Hematopoietic multipotent progenitor cell treated with erythropoietin and hydrocortisone succinate and interleukin-3 and kit ligand, for 17 days (in vitro differentiated cells): ENCODE results near the gene CBFB.
A peak's percentile ranks its signal among the peaks of the same experiment; 100 is the strongest.
"Not testable (repeated sequence)": the region's sequence is repeated elsewhere in the genome, so short reads cannot be mapped to it uniquely, and the experiment has no call there.

ENCODE experiments used
- DNase-seq: peaks from one replicate; pipeline ENCODE4 v3.0.0-alpha.2; 2015; ENCODE audit warnings: low spot score

Gene CBFB

GRCh38 chr16:67098599-67098998 is 69.7 kb downstream of the CBFB start:
- DNase-seq = no peak

DNA sequence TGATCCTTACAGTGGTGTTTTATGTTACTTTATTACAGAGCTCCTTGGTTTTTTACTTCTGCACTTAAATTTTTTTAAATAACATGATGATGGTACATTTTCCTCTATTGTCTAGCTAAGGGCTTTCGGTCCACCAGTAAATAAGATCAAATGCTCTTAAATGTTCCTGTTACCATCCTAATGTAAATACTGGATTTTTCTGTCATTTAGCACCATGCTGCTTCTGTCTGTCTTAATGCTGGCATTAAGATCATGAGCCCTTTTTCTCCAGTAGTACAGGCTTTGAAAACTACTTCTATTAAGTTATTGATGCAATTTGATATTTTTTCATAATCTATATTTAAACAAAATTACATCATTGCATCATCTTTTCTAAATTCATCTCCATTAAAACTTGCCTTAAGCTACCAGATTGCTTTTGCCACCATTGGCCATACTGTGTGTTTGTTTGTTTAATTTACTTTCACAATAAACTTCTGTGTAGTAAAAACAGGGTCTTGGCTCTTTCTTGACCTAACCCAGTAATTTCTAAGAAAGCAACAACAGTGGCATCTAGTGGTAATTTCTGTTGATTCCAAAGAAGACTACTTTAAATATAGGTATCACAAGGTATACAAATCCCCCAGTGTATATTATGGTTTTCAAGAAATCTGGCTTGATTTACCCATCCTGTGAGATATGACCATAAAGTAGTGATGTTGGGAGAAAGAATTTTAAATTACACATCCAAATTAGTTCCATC is 71.8 kb downstream of the CBFB start:
- no peak for DNase-seq

DNA sequence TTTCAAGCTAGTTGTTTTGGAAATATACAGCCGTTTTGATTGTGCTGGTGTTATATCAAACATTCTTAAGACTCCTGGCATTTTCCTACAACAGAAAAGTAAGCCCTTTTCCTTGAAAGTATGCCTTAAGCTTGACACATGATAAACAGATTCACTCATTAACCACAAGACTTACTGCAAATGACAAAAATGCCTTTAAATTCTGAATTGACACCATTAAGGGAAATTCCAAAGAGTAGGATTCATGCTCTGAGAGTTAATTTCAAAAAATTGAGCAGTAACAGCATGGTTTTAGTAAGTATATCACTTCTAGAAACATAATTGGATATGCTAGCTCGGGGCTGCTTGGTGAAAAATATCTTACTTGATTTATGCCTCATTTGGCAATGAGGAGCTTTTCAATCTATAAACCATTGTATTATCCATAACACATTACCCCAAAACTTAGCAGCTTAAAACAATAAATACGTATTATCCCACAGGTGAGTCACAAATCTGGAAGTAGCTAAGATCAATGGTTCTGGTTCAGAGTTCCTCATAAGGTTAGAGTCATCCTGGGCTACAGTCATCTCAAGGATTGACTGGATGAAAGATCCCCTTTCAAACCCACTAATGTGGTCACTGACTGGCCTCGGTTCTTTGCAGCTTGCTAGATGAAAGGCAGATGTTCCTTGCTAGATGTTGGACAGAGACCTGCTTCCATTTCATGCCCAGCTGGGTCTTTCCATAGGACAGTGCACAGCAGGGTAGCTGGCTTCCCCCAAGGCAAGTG is 72.5 kb downstream of the CBFB start:
- no peak for DNase-seq

DNA sequence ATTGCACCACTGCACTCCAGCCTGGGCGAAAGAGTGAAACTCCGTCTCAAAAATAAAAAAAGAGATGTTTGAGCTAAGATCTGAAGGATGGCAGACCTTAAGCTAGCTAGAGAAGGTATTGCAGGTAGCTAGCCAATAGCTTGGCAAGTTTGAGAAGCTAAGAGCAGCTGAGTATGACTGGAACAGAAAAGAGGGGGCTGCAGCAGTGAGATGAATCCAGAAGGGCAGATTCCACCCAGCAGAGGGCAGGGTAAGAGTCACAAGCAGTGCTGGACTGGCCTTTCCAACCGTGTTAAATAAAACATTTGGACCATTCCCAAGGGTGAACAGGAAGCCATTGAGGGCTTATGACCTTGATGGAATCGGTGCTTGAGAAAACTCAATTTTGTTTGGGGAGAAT is 75.1 kb downstream of the CBFB start:
- no peak for DNase-seq

DNA sequence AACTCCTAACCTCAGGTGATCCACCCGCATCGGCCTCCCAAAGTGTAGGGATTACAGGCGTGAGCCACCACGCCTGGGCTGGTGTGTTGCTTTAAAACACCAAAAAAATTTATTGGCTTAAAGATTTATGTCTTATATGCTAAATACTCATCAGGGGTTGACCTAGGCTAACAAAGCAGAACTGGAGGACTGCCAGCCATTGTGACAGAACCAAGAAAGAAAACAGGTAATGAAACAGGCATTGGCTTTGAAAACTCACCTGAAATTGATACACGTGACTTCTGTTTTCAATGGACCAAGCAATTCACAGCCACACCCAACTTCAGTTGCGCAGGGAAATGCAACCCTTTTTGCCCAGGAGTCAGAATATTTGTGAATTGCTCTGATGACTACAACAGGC is 75.9 kb downstream of the CBFB start:
- DNase-seq = no peak

- DNase-seq = no peak
These were observed 76.3 kb downstream of the CBFB start for GRCh38 chr16:67105246-67105645.

- no peak for DNase-seq
These were observed 76.9 kb downstream of the CBFB start for GRCh38 chr16:67105881-67106280.

DNA sequence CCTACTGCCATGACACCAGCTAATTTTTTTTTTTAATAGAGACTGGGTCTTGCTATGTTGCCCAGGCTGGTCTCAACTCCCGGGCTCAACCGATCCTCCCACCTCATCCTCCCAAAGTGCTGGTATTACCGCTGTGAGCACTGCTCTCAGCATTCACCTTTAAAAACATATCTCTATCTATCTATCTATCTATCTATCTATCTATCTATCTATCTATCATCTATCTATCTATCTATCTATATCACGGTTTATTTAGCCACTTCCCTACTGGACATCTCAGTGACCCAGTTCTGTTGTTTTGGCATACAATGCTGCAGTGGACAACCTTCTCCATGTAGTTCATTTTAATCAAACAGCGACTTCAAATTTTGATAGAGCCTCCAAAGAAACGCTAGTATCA is 79.5 kb downstream of the CBFB start:
- no peak for DNase-seq

- no peak for DNase-seq
These were observed 80.0 kb downstream of the CBFB start for GRCh38 chr16:67108931-67109406.

GRCh38 chr16:67109407-67110135 is 80.6 kb downstream of the CBFB start, which contains the start of gene PHAF1:
Gene PHAF1, plus strand, starts transcription at chr16:67109941. Its CDS starts 235 bp downstream, at chr16:67110176.
- peak; percentile 91 for DNase-seq

GRCh38 chr16:67111951-67112444 is 83.0 kb downstream of the CBFB start:
- DNase-seq = no peak

GRCh38 chr16:67112591-67113399 is 83.8 kb downstream of the CBFB start:
- no peak for DNase-seq

DNA sequence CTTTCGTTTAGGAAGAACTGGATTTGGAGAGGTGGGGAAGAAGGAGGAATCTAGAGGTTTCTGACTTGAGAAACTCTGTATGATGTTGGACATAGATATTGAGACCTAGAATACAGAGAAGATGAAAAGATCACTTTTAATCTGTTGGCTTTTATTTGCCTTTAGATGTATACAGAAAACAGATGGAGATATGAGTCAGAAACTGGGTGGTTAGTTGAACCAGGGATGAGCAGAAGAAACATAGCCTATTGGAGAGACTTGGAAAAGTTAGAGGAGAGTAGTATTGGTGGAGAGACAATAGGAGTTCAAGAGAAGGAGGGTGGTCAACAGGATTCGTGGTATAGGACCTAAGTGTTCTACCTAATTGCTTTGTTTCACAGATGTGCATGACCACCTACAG is 85.8 kb downstream of the CBFB start:
- no peak for DNase-seq

GRCh38 chr16:67115639-67116038 is 86.7 kb downstream of the CBFB start:
- no peak for DNase-seq

DNA sequence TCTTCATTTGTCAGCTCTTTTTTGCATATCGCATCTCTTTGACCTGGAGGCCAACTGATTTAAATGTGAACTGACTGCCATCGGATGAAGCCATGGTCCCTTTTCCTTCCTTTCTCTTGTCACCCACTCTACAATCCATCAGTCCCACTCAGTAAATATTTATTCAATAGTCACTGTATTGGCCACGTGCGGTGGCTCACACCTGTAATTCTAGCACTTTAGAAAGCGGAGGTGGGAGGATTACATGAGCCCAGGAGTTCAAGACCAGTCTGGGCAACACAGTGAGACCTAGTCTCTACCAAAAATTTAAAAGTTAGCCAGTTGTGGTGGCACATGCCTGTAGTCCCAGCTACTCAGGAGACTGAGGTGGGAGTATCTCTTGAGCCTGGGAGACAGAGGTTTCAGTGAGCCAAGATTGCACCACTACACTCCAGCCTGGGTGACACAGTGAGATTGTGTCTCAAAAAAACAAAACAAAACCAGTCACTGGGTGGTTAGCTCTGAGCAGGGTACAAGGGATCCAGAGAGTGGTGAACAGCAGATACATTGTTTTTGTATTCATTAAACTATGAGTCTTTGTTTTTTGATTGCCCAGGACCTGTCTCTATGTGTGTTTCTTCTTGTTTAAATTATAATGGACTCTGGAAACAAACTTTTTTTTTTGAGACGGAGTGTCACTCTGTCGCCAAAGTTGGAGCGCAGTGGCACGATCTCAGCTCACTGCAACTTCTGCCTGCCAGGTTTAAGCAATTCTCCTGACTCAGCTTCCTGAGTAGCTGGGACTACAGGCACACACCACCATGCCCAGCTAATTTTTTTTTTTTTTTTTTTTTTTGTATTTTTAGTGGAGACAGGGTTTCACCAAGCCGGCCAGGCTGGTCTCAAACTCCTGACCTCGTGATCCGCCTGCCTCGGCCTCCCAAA is 87.7 kb downstream of the CBFB start:
- no peak for DNase-seq

GRCh38 chr16:67117716-67118115 is 88.8 kb downstream of the CBFB start:
- DNase-seq = no peak

DNA sequence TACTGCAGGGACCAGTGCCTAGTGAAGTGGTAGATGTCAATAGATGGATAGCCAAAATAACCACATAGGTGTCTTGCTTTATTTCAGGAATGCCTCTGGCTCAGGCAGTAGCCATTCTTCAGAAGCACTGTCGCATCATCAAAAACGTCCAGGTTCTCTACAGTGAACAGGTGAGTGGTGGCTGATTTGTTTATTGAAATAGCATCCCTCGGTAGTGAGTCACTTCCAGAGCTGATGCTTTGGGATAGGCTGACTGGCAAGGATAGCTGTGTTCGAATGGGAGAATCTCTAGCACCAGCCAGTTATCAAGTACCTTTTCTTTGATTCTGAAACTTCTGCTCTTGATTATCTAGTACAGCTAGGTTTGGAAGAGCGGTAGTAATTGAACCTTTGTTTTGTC is 91.1 kb downstream of the CBFB start:
- DNase-seq = no peak

DNA sequence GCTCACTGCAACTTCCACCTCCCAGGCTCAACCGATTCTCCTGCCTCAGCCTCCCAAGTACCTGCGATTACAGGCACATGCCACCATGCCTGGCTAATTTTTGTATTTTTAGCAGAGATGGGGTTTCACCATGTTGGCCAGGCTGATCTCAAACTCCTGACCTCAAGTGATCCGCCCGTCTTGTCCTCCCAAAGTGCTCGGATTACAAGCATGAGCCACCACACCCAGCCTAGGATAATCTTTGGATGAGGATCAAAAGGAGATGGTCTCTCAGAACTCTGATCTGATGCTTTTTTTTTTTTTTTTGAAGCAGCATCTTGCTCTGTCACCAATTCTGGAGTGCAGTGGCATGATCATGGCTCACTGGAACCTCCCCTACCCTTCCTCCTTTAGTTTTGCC is 93.8 kb downstream of the CBFB start:
- not testable (repeated sequence) for DNase-seq

- DNase-seq = no peak
These were observed 99.5 kb downstream of the CBFB start for GRCh38 chr16:67128417-67128816.

- DNase-seq = no peak
These were observed 99.9 kb downstream of the CBFB start for GRCh38 chr16:67128887-67129286.

DNA sequence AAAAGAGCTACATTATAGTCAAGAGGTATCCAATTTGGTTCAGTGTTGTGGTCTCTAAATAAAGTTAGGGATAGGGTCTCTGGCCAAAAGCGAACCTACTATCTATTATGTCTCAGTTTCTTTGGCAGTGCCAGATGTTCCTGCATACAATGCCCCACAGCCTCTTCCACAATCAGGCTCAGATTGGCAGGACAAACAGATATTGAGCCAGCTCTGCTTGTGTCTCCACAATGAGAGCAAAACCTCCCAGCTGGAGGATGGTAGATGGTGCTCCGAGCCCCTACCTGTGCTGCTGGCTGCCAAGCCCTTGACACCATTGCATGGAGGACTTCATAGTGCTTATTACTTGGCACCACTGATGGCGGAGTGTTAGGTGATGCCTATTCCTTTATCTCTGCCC is 100.5 kb downstream of the CBFB start:
- DNase-seq = no peak
